Peyer's patch (tissue), 4 donors: ENCODE data around the gene MC1R.

Source experiments
- CTCF ChIP-seq, 6 experiments: fragments of 450-650 bp in 4 of 6; fragments of 200-600 bp in 2 of 6; sonication (generic) in 1 of 6; IDR thresholded peaks; one replicate each; pipeline ENCODE4 v1.5.1; 2017 to 2019; ENCODE audit warnings: antibody characterized with exemption in 6 of 6, mild to moderate bottlenecking in 3 of 6, moderate library complexity in 1 of 6
- POLR2A ChIP-seq, 2 donors: fragments of 450-650 bp; IDR thresholded peaks; one replicate each; pipeline ENCODE4 v1.5.1; 2017; ENCODE audit warnings: antibody characterized with exemption in 2 of 2, mild to moderate bottlenecking in 2 of 2, moderate library complexity in 2 of 2

- TF ChIP-seq CTCF (IDR thresholded peaks at IDR 0.05) (no peak), POLR2A (IDR thresholded peaks at IDR 0.05) (no peak)
Observed at GRCh38 chr16:89966756-89967155, 48.1 kb downstream of the MC1R start.
